ENCODE data around the gene NOL4L. TPM values are rescaled to one million over a fixed set of nuclear protein-coding genes. Genes with fewer than 3 reads are reported as not detected.

The NOL4L gene
- polyA plus RNA-seq, 1 experiment = 10.9 TPM

DNA sequence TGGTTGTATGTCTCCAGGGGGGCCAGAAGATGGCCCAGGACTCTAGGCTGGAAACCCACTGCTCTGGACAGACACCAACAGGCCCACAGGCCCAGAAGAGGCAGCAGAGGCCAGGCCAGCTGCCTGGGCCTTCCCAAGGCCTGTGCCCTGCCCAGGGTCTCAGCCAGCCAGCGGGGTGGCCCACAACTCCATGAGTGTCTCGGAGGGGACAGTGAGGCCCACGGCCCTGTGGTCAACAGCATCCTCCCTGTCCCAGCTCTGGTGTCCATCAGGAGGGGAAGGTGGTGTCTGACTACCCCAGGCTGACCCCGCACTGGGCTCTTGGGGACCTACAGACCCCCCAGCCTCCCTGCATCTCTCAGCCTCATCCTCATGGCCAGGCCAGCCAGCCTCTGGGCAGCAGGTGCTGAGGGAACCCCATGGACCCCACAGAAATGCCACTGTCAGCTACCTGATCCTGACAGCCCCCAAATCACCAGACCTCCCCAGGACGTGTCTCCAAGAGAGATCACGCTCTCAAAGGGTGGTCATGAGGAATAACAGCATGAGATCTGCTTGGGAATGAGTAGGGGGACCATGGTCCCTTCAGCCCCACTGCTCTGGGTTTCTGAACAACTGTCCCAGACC, 112.4 kb downstream of the NOL4L start:
- no peak overlapping the region for H3K4me3 ChIP-seq (ENCODE audit: low read depth, low read length)
- DNase-seq (ENCODE audit: low read depth) = no peak
- TF ChIP-seq, protein P1, sequence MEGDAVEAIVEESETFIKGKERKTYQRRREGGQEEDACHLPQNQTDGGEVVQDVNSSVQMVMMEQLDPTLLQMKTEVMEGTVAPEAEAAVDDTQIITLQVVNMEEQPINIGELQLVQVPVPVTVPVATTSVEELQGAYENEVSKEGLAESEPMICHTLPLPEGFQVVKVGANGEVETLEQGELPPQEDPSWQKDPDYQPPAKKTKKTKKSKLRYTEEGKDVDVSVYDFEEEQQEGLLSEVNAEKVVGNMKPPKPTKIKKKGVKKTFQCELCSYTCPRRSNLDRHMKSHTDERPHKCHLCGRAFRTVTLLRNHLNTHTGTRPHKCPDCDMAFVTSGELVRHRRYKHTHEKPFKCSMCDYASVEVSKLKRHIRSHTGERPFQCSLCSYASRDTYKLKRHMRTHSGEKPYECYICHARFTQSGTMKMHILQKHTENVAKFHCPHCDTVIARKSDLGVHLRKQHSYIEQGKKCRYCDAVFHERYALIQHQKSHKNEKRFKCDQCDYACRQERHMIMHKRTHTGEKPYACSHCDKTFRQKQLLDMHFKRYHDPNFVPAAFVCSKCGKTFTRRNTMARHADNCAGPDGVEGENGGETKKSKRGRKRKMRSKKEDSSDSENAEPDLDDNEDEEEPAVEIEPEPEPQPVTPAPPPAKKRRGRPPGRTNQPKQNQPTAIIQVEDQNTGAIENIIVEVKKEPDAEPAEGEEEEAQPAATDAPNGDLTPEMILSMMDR (IDR thresholded peaks at IDR 0.05; ENCODE audit: insufficient read depth, low read depth, low read length) = no peak
- H3K36me3 ChIP-seq (ENCODE audit: control insufficient read depth, insufficient read depth, low read length) = peaks cover 21% of the 10 kb centered on the region
- H3K27me3 ChIP-seq (ENCODE audit: control insufficient read depth, insufficient read depth, low read length) = no peaks in the 10 kb centered on the region
- POLR2A ChIA-PET = no interaction called here
- CTCF ChIA-PET = interaction anchor here (1.0 kb wide), 1 partner anchor 130 kb away, joined by 3 read pairs; no protein-coding TSS in a partner anchor

DNA sequence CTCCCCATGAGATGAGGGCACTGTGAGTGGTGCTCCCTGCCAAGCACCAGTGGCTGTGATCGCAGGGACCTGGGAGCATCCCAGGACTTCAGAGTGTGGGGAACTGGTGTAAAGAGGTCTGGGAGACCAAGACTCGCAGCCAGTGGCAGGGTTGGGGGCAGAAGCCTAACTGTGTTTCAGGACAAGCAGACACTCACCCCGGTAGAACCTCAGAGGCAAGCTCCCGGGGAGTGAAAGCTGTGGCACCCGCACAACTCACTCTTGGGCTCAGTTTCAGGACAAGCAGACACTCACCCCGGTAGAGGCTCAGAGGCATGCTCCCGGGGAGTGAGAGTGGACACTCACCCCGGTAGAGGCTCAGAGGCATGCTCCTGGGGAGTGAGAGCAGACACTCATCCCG, 114.2 kb downstream of the NOL4L start:
- POLR2A ChIA-PET = no interaction called here
- H3K27me3 ChIP-seq (ENCODE audit: control insufficient read depth, insufficient read depth, low read length) = no peaks in the 10 kb centered on the region
- no peak for DNase-seq (ENCODE audit: low read depth)
- H3K4me3 ChIP-seq (ENCODE audit: low read depth, low read length) = no peak overlapping the region
- H3K36me3 ChIP-seq (ENCODE audit: control insufficient read depth, insufficient read depth, low read length) = peaks cover 22% of the 10 kb centered on the region
- TF ChIP-seq, protein P1 (IDR thresholded peaks at IDR 0.05; ENCODE audit: insufficient read depth, low read depth, low read length) = no peak
- CTCF ChIA-PET = interaction anchor here (1.2 to 1.6 kb wide), 3 partner anchors 10 to 16 kb away, joined by 4 to 5 read pairs (median 4); no protein-coding TSS in a partner anchor

DNA sequence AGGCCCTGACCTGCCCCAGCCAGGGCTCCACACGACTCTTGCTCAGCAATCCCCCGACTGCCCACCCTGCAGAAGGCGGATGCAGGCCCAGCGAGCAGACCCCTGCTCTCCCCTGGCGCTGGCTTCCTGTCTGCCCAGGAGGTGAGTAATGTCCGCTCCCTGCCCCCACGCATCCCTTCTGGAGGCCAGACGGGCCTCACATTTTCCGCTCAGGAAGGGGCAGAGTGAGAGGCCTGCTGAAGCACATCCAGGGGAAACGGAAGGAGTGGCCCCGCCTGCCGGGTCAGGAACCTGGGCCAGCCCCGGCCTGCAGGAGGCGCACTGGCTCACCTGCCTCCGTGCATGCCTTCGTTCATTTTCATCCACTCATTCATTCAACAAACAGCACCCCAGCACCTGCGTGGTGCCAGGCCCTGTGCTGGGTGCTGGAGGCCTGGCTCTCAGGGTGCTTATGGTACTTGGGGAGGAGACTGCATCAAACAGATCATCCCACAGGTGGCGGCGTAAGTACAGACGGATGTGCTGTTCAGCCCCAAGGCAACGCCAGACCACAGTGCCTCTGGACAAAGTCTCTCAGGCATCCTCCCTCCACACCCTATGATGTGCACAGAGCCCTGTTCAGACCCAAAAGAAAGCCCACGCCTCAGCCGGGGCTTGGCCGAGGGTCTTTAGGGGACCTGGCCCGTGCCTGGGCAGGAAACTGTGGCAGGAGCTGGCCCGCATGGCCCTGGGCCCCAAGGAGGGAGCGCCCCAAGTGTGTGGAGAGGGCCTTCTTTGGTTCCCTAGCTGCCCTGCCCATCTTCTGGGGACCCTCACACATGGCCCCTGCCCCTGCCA, 114.9 kb downstream of the NOL4L start:
- Histone ChIP-seq H3K4me3 (ENCODE audit: low read depth, low read length) (no peak overlapping the region), H3K36me3 (ENCODE audit: control insufficient read depth, insufficient read depth, low read length) (peaks cover 22% of the 10 kb centered on the region), H3K27me3 (ENCODE audit: control insufficient read depth, insufficient read depth, low read length) (no peaks in the 10 kb centered on the region)
- TF ChIP-seq, protein P1 (IDR thresholded peaks at IDR 0.05; ENCODE audit: insufficient read depth, low read depth, low read length) = peak; percentile 51
- POLR2A ChIA-PET = no interaction called here
- CTCF ChIA-PET = interaction anchor here (1.4 to 1.6 kb wide), 2 partner anchors 11 kb away, joined by 4 to 5 read pairs; no protein-coding TSS in a partner anchor
- no peak for DNase-seq (ENCODE audit: low read depth)

DNA sequence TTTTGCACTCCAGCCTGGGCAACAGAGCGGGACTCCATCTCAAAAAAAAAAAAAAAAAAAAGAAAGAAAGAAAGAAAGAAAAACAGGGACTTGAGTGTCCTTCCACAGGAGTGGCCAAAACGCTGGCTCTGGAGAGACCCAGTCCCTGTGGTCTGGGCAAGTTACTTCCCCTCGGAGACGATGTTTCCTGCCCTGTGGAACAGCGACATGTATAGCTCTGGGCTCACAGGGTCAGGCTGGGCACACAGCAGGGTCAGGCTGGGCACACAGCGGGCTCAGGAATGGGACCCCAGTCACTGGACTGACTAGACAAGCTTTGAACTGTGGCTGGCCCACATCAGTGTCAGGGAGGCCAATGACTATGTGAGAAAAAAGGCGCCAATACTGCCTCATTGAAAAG, 116.3 kb downstream of the NOL4L start:
- DNase-seq (ENCODE audit: low read depth) = no peak
- POLR2A ChIA-PET = no interaction called here
- H3K27me3 ChIP-seq (ENCODE audit: control insufficient read depth, insufficient read depth, low read length) = no peaks in the 10 kb centered on the region
- CTCF ChIA-PET = no interaction called here
- no peak overlapping the region for H3K4me3 ChIP-seq (ENCODE audit: low read depth, low read length)
- peaks cover 22% of the 10 kb centered on the region for H3K36me3 ChIP-seq (ENCODE audit: control insufficient read depth, insufficient read depth, low read length)
- TF ChIP-seq, protein P1 (IDR thresholded peaks at IDR 0.05; ENCODE audit: insufficient read depth, low read depth, low read length) = no peak

DNA sequence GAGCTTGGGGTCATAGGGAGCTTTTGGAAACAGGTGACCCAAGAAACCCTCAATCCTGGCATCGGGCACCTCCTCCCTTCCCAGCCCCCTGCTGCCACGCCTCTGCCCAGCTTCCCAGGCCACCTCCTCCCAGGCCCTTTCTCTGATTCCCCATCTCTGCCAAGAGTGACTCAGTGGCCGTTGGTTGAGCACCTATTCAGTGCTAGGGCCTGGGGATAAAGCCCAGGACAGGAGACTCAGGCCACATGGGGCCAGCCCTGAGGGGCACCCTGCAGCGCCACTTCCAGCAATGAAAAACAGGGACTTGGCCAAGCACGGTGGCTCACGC, 116.9 kb downstream of the NOL4L start:
- DNase-seq (ENCODE audit: low read depth) = no peak
- TF ChIP-seq, protein P1 (IDR thresholded peaks at IDR 0.05; ENCODE audit: insufficient read depth, low read depth, low read length) = no peak
- Histone ChIP-seq H3K4me3 (ENCODE audit: low read depth, low read length) (no peak overlapping the region), H3K27me3 (ENCODE audit: control insufficient read depth, insufficient read depth, low read length) (no peaks in the 10 kb centered on the region), H3K36me3 (ENCODE audit: control insufficient read depth, insufficient read depth, low read length) (peaks cover 22% of the 10 kb centered on the region)
- ChIA-PET CTCF (interaction anchor here (3.0 kb wide), 1 partner anchor 11 kb away, joined by 16 read pairs; no protein-coding TSS in a partner anchor), POLR2A (no interaction called here)

All from BJ (cell line).